ENCODE results near the gene KLRF1.

DNA sequence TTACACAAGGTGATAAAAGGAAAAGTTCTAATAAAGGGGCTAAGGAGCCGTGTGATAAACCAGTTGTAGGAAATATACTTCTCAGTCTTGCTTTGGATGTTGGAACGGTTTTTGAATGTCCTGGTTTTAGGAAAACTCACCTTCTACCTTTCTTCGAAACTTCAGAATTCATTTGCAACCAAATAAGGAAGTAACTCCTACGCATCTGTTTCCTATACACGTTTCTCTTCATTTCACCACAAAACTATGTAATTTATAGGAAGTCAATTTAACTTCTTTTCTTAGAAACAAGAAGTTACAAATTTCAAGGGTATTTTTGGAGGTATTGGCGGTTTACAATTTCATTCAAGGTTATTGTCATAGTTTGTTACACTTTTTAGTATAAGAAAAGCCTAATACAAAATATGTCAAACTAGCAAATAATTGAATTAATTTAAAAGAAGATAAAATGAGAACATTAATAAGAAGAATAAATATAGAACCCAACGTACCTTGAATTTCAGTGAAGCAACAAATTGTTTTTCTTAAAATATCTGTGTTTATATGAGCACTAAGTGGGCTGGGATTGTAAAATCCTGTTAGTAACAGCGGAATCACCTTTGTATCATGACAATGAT is 33.4 kb upstream of the KLRF1 start:
- TF ChIP-seq, protein P1, sequence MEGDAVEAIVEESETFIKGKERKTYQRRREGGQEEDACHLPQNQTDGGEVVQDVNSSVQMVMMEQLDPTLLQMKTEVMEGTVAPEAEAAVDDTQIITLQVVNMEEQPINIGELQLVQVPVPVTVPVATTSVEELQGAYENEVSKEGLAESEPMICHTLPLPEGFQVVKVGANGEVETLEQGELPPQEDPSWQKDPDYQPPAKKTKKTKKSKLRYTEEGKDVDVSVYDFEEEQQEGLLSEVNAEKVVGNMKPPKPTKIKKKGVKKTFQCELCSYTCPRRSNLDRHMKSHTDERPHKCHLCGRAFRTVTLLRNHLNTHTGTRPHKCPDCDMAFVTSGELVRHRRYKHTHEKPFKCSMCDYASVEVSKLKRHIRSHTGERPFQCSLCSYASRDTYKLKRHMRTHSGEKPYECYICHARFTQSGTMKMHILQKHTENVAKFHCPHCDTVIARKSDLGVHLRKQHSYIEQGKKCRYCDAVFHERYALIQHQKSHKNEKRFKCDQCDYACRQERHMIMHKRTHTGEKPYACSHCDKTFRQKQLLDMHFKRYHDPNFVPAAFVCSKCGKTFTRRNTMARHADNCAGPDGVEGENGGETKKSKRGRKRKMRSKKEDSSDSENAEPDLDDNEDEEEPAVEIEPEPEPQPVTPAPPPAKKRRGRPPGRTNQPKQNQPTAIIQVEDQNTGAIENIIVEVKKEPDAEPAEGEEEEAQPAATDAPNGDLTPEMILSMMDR (IDR thresholded peaks at IDR 0.05) = no peak
- TF ChIP-seq POLR2A (IDR thresholded peaks at IDR 0.05) = no peak
